Natural killer cell (primary cell): ENCODE measurements around the gene ALK. TPM values are rescaled to one million over a fixed set of nuclear protein-coding genes. Genes with fewer than 3 reads are reported as not detected.

Experiments
- ATAC-seq, 3 donors: fragments of 150-1000 bp in 2 of 3; fragments of 200-7000 bp in 1 of 3; cut with Tn5 transposase; 1 replicate in 1 of 3; 2 replicates in 2 of 3; pipeline ENCODE4 v1.10.0; 2021; ENCODE audit warnings: mild to moderate bottlenecking in 2 of 3, moderate library complexity in 2 of 3
- DNase-seq, 2 donors: peaks; one replicate each; pipeline versions ENCODE4 v3.0.0 to v3.0.0-alpha.2; 2013 to 2021; ENCODE audit warnings: mixed read lengths in 1 of 2
- H3K27ac ChIP-seq: one replicate; pipeline ENCODE4 v1.5.1; 2013; ENCODE audit warnings: mild to moderate bottlenecking, low read length
- H3K27me3 ChIP-seq: one replicate; pipeline ENCODE4 v1.6.1; 2013; ENCODE audit warnings: low read length; ENCODE audit not compliant: control insufficient read depth, insufficient read depth
- H3K36me3 ChIP-seq: one replicate; pipeline ENCODE4 v1.6.1; 2013; ENCODE audit warnings: low read length; ENCODE audit not compliant: control insufficient read depth, insufficient read depth
- H3K4me1 ChIP-seq: one replicate; pipeline ENCODE4 v1.6.1; 2013; ENCODE audit warnings: low read length; ENCODE audit not compliant: control insufficient read depth, insufficient read depth
- H3K4me3 ChIP-seq: one replicate; pipeline ENCODE4 v1.5.1; 2013; ENCODE audit warnings: low read length
- H3K9me3 ChIP-seq: one replicate; pipeline ENCODE4 v1.6.1; 2013; ENCODE audit warnings: low read length; ENCODE audit not compliant: control insufficient read depth, insufficient read depth
- H3K27ac Mint-ChIP-seq, 2 donors: one replicate each; pipeline ENCODE4 v1.8.0; 2022; ENCODE audit warnings: mild to moderate bottlenecking in 2 of 2, mixed read lengths in 2 of 2, moderate library complexity in 1 of 2
- H3K27me3 Mint-ChIP-seq, 2 donors: one replicate each; pipeline ENCODE4 v1.8.0; 2022; ENCODE audit warnings: low read depth in 2 of 2, mixed read lengths in 2 of 2
- H3K36me3 Mint-ChIP-seq: one replicate; pipeline ENCODE4 v1.8.0; 2022; ENCODE audit warnings: mixed read lengths
- H3K4me1 Mint-ChIP-seq, 2 donors: one replicate each; pipeline ENCODE4 v1.8.0; 2022; ENCODE audit warnings: mixed read lengths in 2 of 2
- H3K4me3 Mint-ChIP-seq: one replicate; pipeline ENCODE4 v1.8.0; 2022; ENCODE audit warnings: mild to moderate bottlenecking, moderate library complexity, mixed read lengths
- H3K9me3 Mint-ChIP-seq, 2 donors: one replicate each; pipeline ENCODE4 v1.8.0; 2022; ENCODE audit warnings: mixed read lengths in 2 of 2
- CTCF ChIP-seq: fragments of 200-600 bp; IDR thresholded peaks from one replicate; pipeline ENCODE4 v1.8.0; 2022; ENCODE audit warnings: antibody characterized with exemption
- WGBS: methylation state at CpG from one replicate; pipeline ENCODE4 v1.1.7; 2013; ENCODE audit warnings: missing lambda C conversion rate; ENCODE audit not compliant: insufficient coverage; 5-methylcytosine and 5-hydroxymethylcytosine counted together
- intact Hi-C: fragments of 100-400 bp; cut with micrococcal nuclease; formaldehyde crosslinking; loops from one replicate; pipeline ENCODE4 v1.14.2; 2022
- total RNA-seq, 4 donors: library from RNA; stranded (reverse); fragments of 120-200 nt in 1 of 4; gene quantifications; one replicate each; pipeline versions ENCODE4 v1.2.3 to v1.2.4, GENCODE V29; 2013 to 2022

The ALK gene
- total RNA-seq, 3 donors from 2014 or later (not counting 1 experiment from before 2014, with no cell fraction given), result not detected

GRCh38 chr2:29614295-29614830 is 307.0 kb downstream of the ALK start:
- Histone ChIP-seq H3K4me3 (no peak overlapping the region), H3K36me3 (no peaks in the 10 kb centered on the region), H3K27ac (no peak overlapping the region), H3K9me3 (no peaks in the 10 kb centered on the region), H3K4me1 (no peaks in the 10 kb centered on the region), H3K27me3 (no peaks in the 10 kb centered on the region)
- peaks cover 22 to 41% of the 10 kb centered on the region in 2 donors for H3K27me3 Mint-ChIP-seq
- H3K9me3 Mint-ChIP-seq, result no peaks in the 10 kb centered on the region
- H3K27ac Mint-ChIP-seq, result no peak overlapping the region
- WGBS, result 72% methylated on average over 6 of the region's 6 CpGs
- H3K36me3 Mint-ChIP-seq, result no peaks in the 10 kb centered on the region
- H3K4me3 Mint-ChIP-seq, result no peak overlapping the region
- no peak for TF ChIP-seq CTCF
- no peak for ATAC-seq
- intact Hi-C loops, result no loop called here
- H3K4me1 Mint-ChIP-seq, result no peaks in the 10 kb centered on the region
- no peak for DNase-seq

- H3K27ac Mint-ChIP-seq, result no peak overlapping the region
- 86% methylated on average over 8 of the region's 8 CpGs for WGBS
- H3K9me3 Mint-ChIP-seq, result no peaks in the 10 kb centered on the region
- DNase-seq, result no peak
- H3K36me3 Mint-ChIP-seq, result no peaks in the 10 kb centered on the region
- H3K27me3 ChIP-seq, result no peaks in the 10 kb centered on the region
- no peaks in the 10 kb centered on the region for H3K9me3 ChIP-seq
- H3K36me3 ChIP-seq, result no peaks in the 10 kb centered on the region
- intact Hi-C loops, result no loop called here
- H3K4me3 Mint-ChIP-seq, result no peak overlapping the region
- H3K27ac ChIP-seq, result no peak overlapping the region
- TF ChIP-seq CTCF, result no peak
- H3K27me3 Mint-ChIP-seq, result peaks cover 21 to 41% of the 10 kb centered on the region in 2 donors
- no peaks in the 10 kb centered on the region for H3K4me1 Mint-ChIP-seq
- no peak for ATAC-seq
- no peak overlapping the region for H3K4me3 ChIP-seq
- H3K4me1 ChIP-seq, result no peaks in the 10 kb centered on the region
Observed at GRCh38 chr2:29613792-29614266, 307.6 kb downstream of the ALK start.

GRCh38 chr2:29613067-29613466 is 308.3 kb downstream of the ALK start:
- Histone ChIP-seq H3K27me3 (no peaks in the 10 kb centered on the region), H3K4me3 (no peak overlapping the region), H3K27ac (no peak overlapping the region), H3K4me1 (no peaks in the 10 kb centered on the region), H3K9me3 (no peaks in the 10 kb centered on the region), H3K36me3 (no peaks in the 10 kb centered on the region)
- H3K27ac Mint-ChIP-seq, result no peak overlapping the region
- intact Hi-C loops, result no loop called here
- no peaks in the 10 kb centered on the region for H3K9me3 Mint-ChIP-seq
- WGBS, result 91% methylated on average over 3 of the region's 3 CpGs
- no peak for TF ChIP-seq CTCF
- DNase-seq, result no peak
- no peaks in the 10 kb centered on the region for H3K4me1 Mint-ChIP-seq
- ATAC-seq, result no peak
- H3K27me3 Mint-ChIP-seq, result peaks cover 21 to 41% of the 10 kb centered on the region in 2 donors
- H3K4me3 Mint-ChIP-seq, result no peak overlapping the region
- H3K36me3 Mint-ChIP-seq, result no peaks in the 10 kb centered on the region

- H3K4me1 ChIP-seq, result no peaks in the 10 kb centered on the region
- H3K27ac Mint-ChIP-seq, result no peak overlapping the region
- H3K4me3 Mint-ChIP-seq, result no peak overlapping the region
- no peaks in the 10 kb centered on the region for H3K36me3 ChIP-seq
- no peaks in the 10 kb centered on the region for H3K9me3 ChIP-seq
- ATAC-seq (no peak), DNase-seq (no peak)
- H3K9me3 Mint-ChIP-seq, result no peaks in the 10 kb centered on the region
- TF ChIP-seq CTCF, result no peak
- no peaks in the 10 kb centered on the region for H3K27me3 ChIP-seq
- peaks cover 0 to under 1% of the 10 kb centered on the region in 2 donors for H3K4me1 Mint-ChIP-seq
- H3K27me3 Mint-ChIP-seq, result peaks cover 19 to 41% of the 10 kb centered on the region in 2 donors
- H3K36me3 Mint-ChIP-seq, result no peaks in the 10 kb centered on the region
- 100% methylated on average over 3 of the region's 4 CpGs for WGBS
- no peak overlapping the region for H3K4me3 ChIP-seq
- intact Hi-C loops, result no loop called here
- no peak overlapping the region for H3K27ac ChIP-seq
Observed at GRCh38 chr2:29612568-29612967, 308.8 kb downstream of the ALK start.
